GM12878 (cell line): ENCODE data around the gene VEGFA. TPM values are rescaled to one million over a fixed set of nuclear protein-coding genes. Genes with fewer than 3 reads are reported as not detected.
A peak's percentile ranks its signal among the peaks of the same experiment; 100 is the strongest.

Source experiments
- ATAC-seq: fragments of 200-7000 bp; cut with Tn5 transposase; 3 replicates; pipeline ENCODE4 v1.9.1; 2020; ENCODE audit warnings: mild to moderate bottlenecking, moderate library complexity
- BruUV-seq: library from RNA; stranded (reverse); fragments of 400-500 nt; replicated peaks from 2 replicates; lab custom pipeline; 2021; lab: Mats Ljungman, UMichigan
- CTCF ChIA-PET: fragments of 300-600 bp; sonication (Branson Sonifier 250); formaldehyde crosslinking; extraction: SDS; loops from one replicate; lab custom pipeline; 2021; ENCODE audit warnings: inconsistent platforms; lab: Yijun Ruan, JAX
- POLR2A ChIA-PET: fragments of 350-600 bp; formaldehyde crosslinking; extraction: SDS; loops from one replicate; lab custom pipeline; 2021; ENCODE audit warnings: inconsistent platforms; lab: Charles Lee
- RAD21 ChIA-PET: fragments of 300-600 bp; sonication (Branson Sonifier 250); formaldehyde crosslinking; loops from one replicate; lab custom pipeline; 2023; ENCODE audit warnings: antibody characterized with exemption; ENCODE audit not compliant: unreplicated experiment; lab: Charles Lee
- SMC1A ChIA-PET: fragments of 300-600 bp; sonication (Branson Sonifier 250); formaldehyde crosslinking; loops from one replicate; lab custom pipeline; 2023; ENCODE audit not compliant: unreplicated experiment, uncharacterized antibody; lab: Charles Lee
- DNase-seq: peaks from one replicate; pipeline ENCODE4 v3.0.0-alpha.2; 2011; ENCODE audit warnings: low read depth, low spot score
- FAIRE-seq: peaks from 3 replicates; lab custom pipeline; 2011; peaks lifted over from hg19 to GRCh38; lab: Jason Lieb, UNC
- H2AFZ ChIP-seq: 2 replicates; pipeline ENCODE4 v1.6.0; 2011; ENCODE audit warnings: low read depth, low read length, control low read depth; ENCODE audit not compliant: control insufficient read depth
- H3K27ac ChIP-seq: 2 replicates; pipeline ENCODE4 v1.5.1; 2011; ENCODE audit warnings: control low read depth; ENCODE audit not compliant: control insufficient read depth, insufficient read depth
- H3K27me3 ChIP-seq, 2 experiments: replicated peaks in 1 of 2; 2 replicates each; pipeline versions ENCODE4 v1.6.0 to v1.6.1; 2011; ENCODE audit warnings: low read length in 1 of 2; ENCODE audit not compliant: control insufficient read depth in 2 of 2, insufficient read depth in 2 of 2
- H3K36me3 ChIP-seq, 2 experiments: 2 replicates each; pipeline ENCODE4 v1.5.1; 2011; ENCODE audit warnings: low read length in 1 of 2; ENCODE audit not compliant: control insufficient read depth in 2 of 2, insufficient read depth in 2 of 2
- H3K4me1 ChIP-seq: 2 replicates; pipeline ENCODE4 v1.6.1; 2011; ENCODE audit warnings: mild to moderate bottlenecking, low read length, moderate library complexity, mixed read lengths; ENCODE audit not compliant: control insufficient read depth, insufficient read depth
- H3K4me2 ChIP-seq: 2 replicates; pipeline ENCODE4 v1.6.0; 2011; ENCODE audit warnings: control low read depth; ENCODE audit not compliant: control insufficient read depth, insufficient read depth
- H3K4me3 ChIP-seq: fragments of 200-600 bp; sonication (generic); 2 replicates; pipeline ENCODE4 v1.5.1; 2016
- H3K79me2 ChIP-seq: 2 replicates; pipeline ENCODE4 v1.6.0; 2011; ENCODE audit warnings: low read length; ENCODE audit not compliant: control insufficient read depth, insufficient read depth
- H3K9ac ChIP-seq: 2 replicates; pipeline ENCODE4 v1.8.0; 2011; ENCODE audit warnings: low read length, control low read depth, mixed read lengths; ENCODE audit not compliant: control insufficient read depth, insufficient read depth
- H3K9me3 ChIP-seq: replicated peaks from 3 replicates; pipeline ENCODE4 v1.5.1; 2011; ENCODE audit warnings: mild to moderate bottlenecking, low read length; ENCODE audit not compliant: control insufficient read depth, insufficient read depth
- H4K20me1 ChIP-seq: 2 replicates; pipeline ENCODE4 v1.6.0; 2011; ENCODE audit not compliant: control insufficient read depth, insufficient read depth
- ATF7 ChIP-seq: fragments of 450-650 bp; IDR thresholded peaks from 2 replicates; pipeline ENCODE4 v1.6.1; 2016; ENCODE audit warnings: low read depth, mild to moderate bottlenecking
- SUZ12 ChIP-seq: fragments of 200-600 bp; sonication (generic); IDR thresholded peaks from one replicate; pipeline ENCODE4 v1.6.1; 2018; ENCODE audit warnings: antibody characterized with exemption, mild to moderate bottlenecking; ENCODE audit not compliant: unreplicated experiment
- WGBS: methylation state at CpG from one replicate; pipeline ENCODE4 v1.1.6; 2016; ENCODE audit warnings: low lambda C conversion rate; ENCODE audit not compliant: insufficient replicate concordance, insufficient coverage; ENCODE audit errors: missing lambda C conversion rate; 5-methylcytosine and 5-hydroxymethylcytosine counted together
- in situ Hi-C: fragments of 300-500 bp; cut with MboI; formaldehyde crosslinking; loops from 9 replicates; pipeline ENCODE4 v1.14.3; 2018; ENCODE audit warnings: mixed read lengths
- intact Hi-C: fragments of 100-400 bp; cut with micrococcal nuclease; formaldehyde crosslinking; loops from one replicate; pipeline ENCODE4 v1.14.2; 2022; ENCODE audit not compliant: unreplicated experiment
- polyA plus RNA-seq, 11 experiments: library from polyadenylated mRNA; depleted of rRNA in 4 of 11; unstranded in 6 of 11; stranded (reverse) in 5 of 11; fragments of >200 nt; fragmentation: Nextera tagmentation in 4 of 11; fragmentation: Illumina TruSeq in 1 of 11; extraction: Ambion mirVana in 4 of 11; extraction: Trizol in 1 of 11; gene quantifications; 1 replicate in 1 of 11; 2 replicates in 10 of 11; pipeline versions ENCODE4 v1.2.1 to v1.2.3, GENCODE V29; 2011 to 2016; ENCODE audit warnings: inconsistent platforms in 2 of 11, missing spikeins in 2 of 11, low read depth in 1 of 11
- total RNA-seq, 4 experiments: library from RNA; depleted of rRNA in 3 of 4; stranded (reverse); fragments of >200 nt in 3 of 4; fragmentation: Illumina TruSeq in 1 of 4; extraction: Trizol in 1 of 4; gene quantifications; 2 replicates each; pipeline versions ENCODE4 v1.2.1 to v1.2.3, GENCODE V29; 2013 to 2021
- TF ChIP-seq, protein P1 (sequence below): fragments of 450-650 bp; formaldehyde crosslinking; IDR thresholded peaks from 2 replicates; pipeline ENCODE4 v1.4.0; 2020; ENCODE audit warnings: mild to moderate bottlenecking, moderate library complexity
- TF ChIP-seq, protein P2 (sequence below): fragments of 150-350 bp; IDR thresholded peaks from 2 replicates; pipeline ENCODE4 v1.6.1; 2014; ENCODE audit warnings: mild to moderate bottlenecking, low read depth, low read length

Gene VEGFA
- total and polyA plus RNA-seq, 10 of the 15 experiments (the other 5 are each of a cell fraction or from before 2014, with no cell fraction given) = 0.96 to 140 (median 16.9) TPM

DNA sequence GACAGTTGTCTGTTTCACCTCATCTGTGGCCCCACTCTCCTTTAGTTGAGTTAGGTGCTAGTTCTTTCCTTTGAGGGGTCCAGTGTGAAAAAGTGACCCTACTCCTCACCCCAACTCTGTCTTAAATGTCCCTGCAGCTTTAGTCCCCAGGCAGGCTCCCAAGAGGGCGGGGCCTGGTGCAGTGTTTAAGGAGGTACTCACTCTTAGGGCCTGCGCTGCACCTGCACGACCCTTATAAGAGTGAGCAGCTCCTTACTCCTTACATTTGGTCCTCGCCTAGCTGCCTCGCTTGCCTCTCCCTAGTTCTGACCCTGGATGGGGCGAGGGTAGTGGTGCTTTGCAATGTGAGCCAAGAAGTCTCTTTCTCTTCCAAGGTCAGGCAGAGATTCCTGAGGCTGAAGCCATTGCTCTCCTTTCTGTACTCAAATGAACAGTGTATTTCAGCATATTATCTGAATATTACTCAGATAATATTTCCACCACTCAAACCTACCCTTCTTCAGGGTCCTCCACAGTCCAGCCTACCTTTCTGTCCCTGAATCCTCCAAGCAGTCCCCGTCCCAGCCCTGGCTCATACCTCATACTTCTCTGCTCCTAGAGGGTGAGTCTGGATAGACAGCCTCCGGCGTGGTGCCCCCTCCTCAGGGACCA is 11.9 kb upstream of the VEGFA start:
- Histone ChIP-seq H4K20me1 (no peaks in the 10 kb centered on the region), H3K4me1 (peaks cover 10% of the 10 kb centered on the region), H3K4me2 (no peak overlapping the region), H2AFZ (no peak overlapping the region), H3K4me3 (no peak overlapping the region), H3K9me3 (no peaks in the 10 kb centered on the region), H3K27ac (no peak overlapping the region), H3K9ac (no peak overlapping the region), H3K27me3 (no peaks in the 10 kb centered on the region), H3K36me3 (no peaks in the 10 kb centered on the region), H3K79me2 (no peaks in the 10 kb centered on the region)
- TF ChIP-seq, protein P1, sequence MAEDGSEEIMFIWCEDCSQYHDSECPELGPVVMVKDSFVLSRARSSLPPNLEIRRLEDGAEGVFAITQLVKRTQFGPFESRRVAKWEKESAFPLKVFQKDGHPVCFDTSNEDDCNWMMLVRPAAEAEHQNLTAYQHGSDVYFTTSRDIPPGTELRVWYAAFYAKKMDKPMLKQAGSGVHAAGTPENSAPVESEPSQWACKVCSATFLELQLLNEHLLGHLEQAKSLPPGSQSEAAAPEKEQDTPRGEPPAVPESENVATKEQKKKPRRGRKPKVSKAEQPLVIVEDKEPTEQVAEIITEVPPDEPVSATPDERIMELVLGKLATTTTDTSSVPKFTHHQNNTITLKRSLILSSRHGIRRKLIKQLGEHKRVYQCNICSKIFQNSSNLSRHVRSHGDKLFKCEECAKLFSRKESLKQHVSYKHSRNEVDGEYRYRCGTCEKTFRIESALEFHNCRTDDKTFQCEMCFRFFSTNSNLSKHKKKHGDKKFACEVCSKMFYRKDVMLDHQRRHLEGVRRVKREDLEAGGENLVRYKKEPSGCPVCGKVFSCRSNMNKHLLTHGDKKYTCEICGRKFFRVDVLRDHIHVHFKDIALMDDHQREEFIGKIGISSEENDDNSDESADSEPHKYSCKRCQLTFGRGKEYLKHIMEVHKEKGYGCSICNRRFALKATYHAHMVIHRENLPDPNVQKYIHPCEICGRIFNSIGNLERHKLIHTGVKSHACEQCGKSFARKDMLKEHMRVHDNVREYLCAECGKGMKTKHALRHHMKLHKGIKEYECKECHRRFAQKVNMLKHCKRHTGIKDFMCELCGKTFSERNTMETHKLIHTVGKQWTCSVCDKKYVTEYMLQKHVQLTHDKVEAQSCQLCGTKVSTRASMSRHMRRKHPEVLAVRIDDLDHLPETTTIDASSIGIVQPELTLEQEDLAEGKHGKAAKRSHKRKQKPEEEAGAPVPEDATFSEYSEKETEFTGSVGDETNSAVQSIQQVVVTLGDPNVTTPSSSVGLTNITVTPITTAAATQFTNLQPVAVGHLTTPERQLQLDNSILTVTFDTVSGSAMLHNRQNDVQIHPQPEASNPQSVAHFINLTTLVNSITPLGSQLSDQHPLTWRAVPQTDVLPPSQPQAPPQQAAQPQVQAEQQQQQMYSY (CRISPR knock-in tag) = no peak
- TF ChIP-seq ATF7 (no peak), SUZ12 (no peak)
- TF ChIP-seq, protein P2, sequence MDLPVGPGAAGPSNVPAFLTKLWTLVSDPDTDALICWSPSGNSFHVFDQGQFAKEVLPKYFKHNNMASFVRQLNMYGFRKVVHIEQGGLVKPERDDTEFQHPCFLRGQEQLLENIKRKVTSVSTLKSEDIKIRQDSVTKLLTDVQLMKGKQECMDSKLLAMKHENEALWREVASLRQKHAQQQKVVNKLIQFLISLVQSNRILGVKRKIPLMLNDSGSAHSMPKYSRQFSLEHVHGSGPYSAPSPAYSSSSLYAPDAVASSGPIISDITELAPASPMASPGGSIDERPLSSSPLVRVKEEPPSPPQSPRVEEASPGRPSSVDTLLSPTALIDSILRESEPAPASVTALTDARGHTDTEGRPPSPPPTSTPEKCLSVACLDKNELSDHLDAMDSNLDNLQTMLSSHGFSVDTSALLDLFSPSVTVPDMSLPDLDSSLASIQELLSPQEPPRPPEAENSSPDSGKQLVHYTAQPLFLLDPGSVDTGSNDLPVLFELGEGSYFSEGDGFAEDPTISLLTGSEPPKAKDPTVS = no peak
- ChIA-PET RAD21 (interaction anchor here (1.4 to 2.0 kb wide), 4 partner anchors 12 to 91 kb away, joined by 4 to 9 read pairs (median 7); partner anchors contain the start of gene VEGFA), SMC1A (interaction anchor here (0.8 to 2.3 kb wide), 5 partner anchors 9 to 92 kb away, joined by 3 to 5 read pairs (median 4); no protein-coding TSS in a partner anchor), CTCF (interaction anchor here (0.7 to 7.3 kb wide), 14 partner anchors 9 to 321 kb away, joined by 3 to 41 read pairs (median 4); no protein-coding TSS in a partner anchor), POLR2A (interaction anchor here (1.3 kb wide), 1 partner anchor 12 kb away, joined by 3 read pairs; the partner anchor contains the start of gene VEGFA)
- DNase-seq (no peak), FAIRE-seq (no peak), ATAC-seq (peak; percentile 9; the same call in 2 of the 3 replicates)
- BruUV-seq = no TSS peak
- WGBS = 43% methylated on average over 9 of the region's 9 CpGs
- intact Hi-C loops (loop anchor here (1.0 to 5.0 kb wide), 2 partner anchors 36 to 91 kb away; no protein-coding TSS in a partner anchor), in situ Hi-C loops (no loop called here)
